GM18951 (cell line): ENCODE results near the gene RPS29.
"Not testable (repeated sequence)": the region's sequence is repeated elsewhere in the genome, so short reads cannot be mapped to it uniquely, and the experiment has no call there.

ENCODE experiments used
- POLR2A ChIP-seq: IDR thresholded peaks from 4 replicates; pipeline ENCODE4 v1.6.1; 2011; ENCODE audit warnings: mild to moderate bottlenecking; ENCODE audit not compliant: insufficient read length, insufficient read depth; ENCODE audit errors: extremely low read depth
- in situ Hi-C: fragments of 300-500 bp; cut with MboI; formaldehyde crosslinking; loops from one replicate; pipeline ENCODE4 v1.12.0; 2022; ENCODE audit warnings: low sequenced_read_pairs, mixed read lengths, inconsistent platforms; ENCODE audit not compliant: unreplicated experiment

Gene RPS29

DNA sequence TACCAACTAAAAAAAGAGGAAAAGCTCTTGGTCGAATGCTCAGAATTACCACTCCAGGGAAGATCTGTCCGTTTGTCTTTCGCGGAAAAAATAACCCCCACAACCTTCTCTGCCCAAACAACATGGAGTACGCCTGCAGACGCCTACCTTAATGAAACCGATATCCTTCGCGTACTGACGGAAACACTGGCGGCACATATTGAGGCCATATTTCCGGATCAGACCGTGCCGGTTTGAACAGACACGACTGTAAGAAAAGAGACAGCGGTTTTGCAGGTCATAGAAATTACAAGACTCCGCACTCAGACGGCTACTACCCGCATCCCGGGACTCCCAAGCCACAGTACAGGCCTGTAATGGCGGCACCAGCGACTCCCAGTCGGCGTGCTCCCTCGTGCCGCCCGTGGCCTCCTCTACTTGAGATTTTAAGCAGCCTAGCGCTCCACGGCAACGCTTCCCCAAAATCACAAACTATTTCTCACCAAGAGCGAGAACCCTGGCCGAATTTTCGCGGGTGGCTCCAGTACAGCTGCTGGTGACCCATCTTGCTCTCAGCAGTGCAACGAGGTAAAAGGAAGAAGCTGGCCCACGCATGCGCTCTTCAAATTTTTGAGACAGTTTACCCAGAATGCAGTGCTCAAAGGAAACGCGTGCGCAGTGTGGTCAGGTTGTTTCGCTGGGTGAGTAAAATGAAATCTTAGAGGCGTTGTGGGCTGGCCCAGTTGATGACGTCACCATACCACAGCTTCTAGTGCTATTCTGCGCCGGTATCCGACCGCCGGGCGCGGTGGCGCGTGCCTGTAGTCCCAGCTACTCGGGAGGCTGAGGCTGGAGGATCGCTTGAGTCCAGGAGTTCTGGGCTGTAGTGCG, at the start of gene RPS29:
TSS of gene RPS29 (minus strand) at position 578 of the 870 bp plus-strand sequence. CDS start at position 544, 34 bp downstream.
- TF ChIP-seq POLR2A = peak; percentile 93
- in situ Hi-C loops = no loop called here

DNA sequence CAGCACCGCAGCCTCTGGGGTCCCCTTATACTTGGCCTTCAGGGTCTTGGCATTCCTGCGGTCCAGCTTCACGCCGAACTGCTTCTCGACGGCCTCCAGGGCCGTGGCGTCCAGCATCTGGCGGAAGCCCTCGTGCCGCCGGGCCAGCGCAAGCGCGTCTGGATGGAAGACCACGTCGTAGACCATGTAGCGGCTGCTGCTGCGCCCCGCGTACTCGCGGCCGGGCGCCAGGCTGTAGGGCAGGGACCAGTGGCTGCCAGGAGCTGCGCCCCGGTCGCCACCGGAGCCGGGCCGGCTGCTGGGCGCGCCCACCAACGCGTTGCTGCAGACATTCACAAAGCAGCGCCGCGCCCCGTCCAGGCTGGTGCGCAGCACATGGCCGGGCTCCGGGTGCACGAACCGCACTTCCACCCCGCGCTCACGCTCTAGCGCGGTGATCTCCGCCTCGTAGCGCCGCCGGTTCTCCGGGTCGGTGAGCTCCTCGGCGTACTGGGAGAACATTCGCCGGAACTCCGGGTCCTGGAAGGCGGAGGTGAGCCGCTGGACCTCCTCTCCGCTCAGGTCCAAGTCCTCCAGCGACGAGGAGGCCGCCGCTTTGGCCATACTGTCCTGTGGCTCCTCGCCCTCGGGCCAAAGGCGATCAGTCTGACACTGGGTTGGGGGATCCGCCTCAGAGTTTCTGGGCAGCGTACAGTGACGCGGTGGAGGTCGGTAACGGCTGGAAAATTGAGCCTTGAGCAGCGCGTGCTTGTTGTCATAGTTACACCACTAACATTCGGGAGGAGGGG, 48.6 kb upstream of the RPS29 start, which contains the start of gene DNAAF2:
TSS of gene DNAAF2 (minus strand) at position 698 of the 788 bp plus-strand sequence. CDS start at position 603, 95 bp downstream.
- no peak for TF ChIP-seq POLR2A
- in situ Hi-C loops = loop anchor here (25.0 kb wide), 1 partner anchor 478 kb away; the partner anchor contains the start of gene VCPKMT

DNA sequence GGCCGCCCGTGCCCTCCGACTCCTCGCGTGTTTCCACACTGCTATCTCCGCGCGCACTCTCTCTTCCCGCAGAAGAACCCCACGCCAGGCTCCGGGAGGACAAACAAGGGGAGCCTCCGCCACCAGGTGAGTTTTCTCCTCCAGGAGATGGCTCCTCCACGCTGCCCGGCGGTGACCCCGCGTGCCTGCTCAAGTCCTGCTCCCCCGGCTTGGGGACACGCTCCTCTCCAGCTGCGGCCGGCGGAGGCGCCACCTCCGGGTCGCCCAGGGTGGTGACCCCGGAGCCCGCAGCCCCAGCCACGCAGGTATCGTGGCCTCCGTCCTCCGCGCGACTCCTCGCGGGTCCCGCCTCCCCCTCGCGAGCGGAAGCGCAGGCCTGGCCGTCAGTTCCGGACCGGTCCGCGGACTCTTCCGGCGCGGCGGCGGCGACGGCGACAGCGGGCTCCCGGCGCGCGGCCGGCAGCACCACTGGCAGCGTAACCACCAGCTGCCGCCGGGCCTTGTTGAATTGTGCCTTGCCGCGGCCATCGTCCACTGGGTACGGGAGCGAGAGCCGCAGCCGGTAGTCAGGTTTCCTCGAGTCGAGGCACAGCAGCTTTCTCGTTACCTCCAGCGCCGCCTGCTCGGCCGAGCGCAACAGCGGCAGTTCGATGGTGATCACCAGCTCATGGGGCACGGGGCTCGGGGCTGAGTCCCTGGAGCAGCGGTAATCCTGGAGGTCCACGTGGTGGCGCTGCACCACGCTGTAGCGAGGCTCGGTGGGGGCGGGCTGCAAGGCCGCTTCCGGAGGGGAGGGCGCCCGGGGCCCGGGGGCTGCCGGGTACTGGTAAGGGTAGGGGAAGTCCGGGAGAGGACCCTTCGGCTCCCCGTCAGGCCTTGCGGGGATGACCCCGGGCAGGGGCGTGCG, 47.7 kb upstream of the RPS29 start:
- peak; percentile 96 for TF ChIP-seq POLR2A
- in situ Hi-C loops = loop anchor here (25.0 kb wide), 1 partner anchor 478 kb away; the partner anchor contains the start of gene VCPKMT

DNA sequence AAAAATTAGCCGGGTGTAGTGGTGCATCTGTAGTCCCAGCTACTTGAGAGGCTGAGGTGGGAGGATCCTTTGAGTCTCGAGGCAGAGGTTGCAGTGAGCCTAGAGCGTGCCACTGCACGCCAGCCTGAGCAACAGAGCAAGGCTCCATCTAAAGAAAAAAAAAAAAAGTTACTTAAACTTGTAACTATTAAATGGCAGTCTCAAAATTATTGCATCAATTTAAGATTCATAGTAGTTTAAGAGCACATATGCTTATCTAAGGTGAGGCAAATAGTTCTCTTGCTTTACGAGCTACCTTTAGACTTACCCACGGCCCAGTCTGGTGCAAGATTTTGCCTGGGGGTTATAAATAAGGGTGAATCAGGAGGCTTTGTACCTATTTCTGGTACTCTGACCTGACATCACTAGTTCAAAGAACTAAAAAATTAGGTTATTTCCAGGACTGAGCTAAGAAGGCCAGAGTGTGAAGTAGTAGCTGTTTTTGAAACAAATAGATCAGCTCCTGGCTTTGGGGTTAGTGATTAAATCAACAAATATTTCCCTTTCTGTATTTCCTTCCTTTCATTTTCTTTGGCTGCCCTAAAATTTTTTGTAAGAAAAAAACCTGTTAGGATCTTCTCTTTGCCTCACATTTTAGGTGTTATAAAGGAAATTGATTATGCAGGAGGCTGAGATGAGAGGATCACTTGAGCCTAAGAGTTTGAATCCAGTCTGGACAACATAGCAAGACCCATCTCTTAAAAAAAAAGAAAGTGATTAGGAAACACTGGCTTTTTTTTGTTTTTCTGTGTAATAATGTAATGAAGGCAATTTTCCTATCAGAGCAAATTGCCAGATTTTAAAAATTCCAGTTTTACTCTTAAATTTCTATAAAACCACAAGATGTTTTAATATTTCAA, 38.0 kb upstream of the RPS29 start:
- TF ChIP-seq POLR2A = no peak
- in situ Hi-C loops = no loop called here

DNA sequence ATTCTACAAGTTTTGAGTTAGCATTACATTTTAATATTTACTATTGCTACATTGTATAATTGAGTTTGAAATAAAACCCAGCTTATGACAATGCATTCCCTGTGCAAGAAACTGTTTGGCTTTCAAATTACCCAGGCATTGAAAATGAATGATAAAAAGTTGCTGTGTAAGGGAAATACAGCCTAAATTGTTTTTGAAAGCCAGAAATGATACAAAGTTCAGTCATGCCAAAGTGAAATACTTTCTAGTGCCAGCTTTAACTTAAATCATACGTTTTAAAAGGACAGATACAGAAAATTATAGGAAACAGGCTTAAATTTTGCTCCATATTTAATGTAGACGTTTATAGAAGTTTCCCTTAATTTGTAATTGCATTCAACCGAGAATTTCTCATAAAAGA, 37.2 kb upstream of the RPS29 start:
- TF ChIP-seq POLR2A = no peak
- in situ Hi-C loops = no loop called here

DNA sequence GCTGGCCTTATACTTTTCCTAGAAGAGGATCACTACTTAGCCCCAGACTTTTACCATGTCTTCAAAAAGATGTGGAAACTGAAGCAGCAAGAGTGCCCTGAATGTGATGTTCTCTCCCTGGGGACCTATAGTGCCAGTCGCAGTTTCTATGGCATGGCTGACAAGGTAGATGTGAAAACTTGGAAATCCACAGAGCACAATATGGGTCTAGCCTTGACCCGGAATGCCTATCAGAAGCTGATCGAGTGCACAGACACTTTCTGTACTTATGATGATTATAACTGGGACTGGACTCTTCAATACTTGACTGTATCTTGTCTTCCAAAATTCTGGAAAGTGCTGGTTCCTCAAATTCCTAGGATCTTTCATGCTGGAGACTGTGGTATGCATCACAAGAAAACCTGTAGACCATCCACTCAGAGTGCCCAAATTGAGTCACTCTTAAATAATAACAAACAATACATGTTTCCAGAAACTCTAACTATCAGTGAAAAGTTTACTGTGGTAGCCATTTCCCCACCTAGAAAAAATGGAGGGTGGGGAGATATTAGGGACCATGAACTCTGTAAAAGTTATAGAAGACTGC, 35.9 kb upstream of the RPS29 start:
- in situ Hi-C loops = no loop called here

DNA sequence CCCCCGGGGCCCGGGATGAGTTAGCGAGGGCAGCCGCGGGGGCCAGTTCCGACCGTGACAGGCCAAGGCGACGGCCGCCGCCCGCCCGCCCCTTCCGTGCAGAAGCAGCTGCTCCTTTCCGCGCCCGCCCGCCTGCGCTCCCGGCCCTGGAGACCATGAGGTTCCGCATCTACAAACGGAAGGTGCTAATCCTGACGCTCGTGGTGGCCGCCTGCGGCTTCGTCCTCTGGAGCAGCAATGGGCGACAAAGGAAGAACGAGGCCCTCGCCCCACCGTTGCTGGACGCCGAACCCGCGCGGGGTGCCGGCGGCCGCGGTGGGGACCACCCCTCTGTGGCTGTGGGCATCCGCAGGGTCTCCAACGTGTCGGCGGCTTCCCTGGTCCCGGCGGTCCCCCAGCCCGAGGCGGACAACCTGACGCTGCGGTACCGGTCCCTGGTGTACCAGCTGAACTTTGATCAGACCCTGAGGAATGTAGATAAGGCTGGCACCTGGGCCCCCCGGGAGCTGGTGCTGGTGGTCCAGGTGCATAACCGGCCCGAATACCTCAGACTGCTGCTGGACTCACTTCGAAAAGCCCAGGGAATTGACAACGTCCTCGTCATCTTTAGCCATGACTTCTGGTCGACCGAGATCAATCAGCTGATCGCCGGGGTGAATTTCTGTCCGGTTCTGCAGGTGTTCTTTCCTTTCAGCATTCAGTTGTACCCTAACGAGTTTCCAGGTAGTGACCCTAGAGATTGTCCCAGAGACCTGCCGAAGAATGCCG, 35.1 kb upstream of the RPS29 start:
- in situ Hi-C loops = no loop called here
- TF ChIP-seq POLR2A = no peak

More for the DNA sequence above, 35.9 kb upstream of the RPS29 start:
- no peak for TF ChIP-seq POLR2A

DNA sequence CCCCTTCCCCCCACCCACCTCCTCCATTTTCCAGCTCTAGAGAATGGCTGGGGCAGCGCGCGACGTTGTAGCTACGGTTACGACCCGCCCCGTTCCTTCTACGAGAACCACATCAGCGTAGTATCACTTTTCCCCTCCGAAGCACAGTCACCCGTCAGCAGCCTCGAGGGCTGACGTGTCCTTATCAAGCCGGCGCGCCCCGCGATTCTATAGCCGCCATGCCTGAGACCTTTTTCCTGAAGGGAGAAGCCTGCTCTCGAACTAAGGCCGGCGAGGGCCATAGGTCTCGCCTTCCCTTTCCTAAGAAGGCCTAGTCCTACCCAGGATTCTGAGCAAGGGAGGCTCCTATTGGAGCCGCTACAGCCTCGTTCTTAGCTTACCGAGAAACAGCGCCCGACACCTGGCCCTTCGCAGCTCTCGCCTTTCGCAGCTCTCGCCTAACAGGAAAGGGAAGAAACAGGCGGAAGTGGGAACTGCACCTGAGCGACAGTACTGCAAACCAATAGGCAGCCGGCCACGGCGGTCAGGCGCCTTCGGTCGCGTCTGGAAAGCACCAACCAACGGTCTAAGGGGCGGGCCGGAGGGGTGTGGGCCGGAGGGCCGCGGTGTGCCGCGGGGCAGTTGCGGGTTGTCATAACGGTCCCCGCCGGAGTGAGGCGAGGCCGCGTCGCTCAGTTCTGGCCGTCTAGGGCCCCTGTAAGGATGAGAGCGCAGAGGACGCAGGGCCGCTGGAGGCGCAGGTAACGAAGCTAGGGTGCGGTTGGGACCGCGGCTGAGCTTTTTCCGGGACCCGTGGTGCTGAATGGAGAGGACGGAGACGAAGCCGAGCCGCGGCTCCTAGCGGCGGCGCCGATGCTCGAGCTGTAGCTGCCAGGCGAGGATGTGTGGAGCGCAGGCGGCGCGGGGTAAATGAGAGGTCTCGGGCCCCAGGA, 34.3 kb upstream of the RPS29 start, which contains the start of the genes MGAT2 and RPL36AL:
TSS of gene MGAT2 (plus strand) at position 618 of the 932 bp plus-strand sequence. CDS start 470 bp downstream, outside the sequence.
TSS of gene RPL36AL (minus strand) at position 445 of the 932 bp plus-strand sequence. CDS start 1,522 bp downstream, outside the sequence.
- in situ Hi-C loops = no loop called here
- peak; percentile 98 for TF ChIP-seq POLR2A

DNA sequence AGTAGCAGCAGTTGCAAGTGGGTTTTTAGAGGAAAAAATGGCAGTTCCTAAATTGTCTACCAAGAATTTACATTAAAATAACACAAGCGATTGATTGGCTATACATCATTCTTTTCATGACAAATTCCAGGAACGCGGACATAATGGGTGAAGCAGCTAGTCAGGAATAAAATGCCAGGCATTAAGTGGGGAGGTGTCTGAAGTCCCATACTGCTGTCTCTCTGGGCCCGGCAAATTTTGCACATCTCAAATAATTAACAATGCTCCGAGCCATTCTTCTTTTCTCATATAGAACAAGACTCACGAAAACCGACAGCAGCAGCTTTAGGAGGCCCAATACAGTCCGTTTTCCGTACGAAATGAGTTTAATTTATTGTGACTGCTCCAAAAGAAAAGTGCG, 33.5 kb upstream of the RPS29 start:
- TF ChIP-seq POLR2A = no peak
- in situ Hi-C loops = no loop called here

DNA sequence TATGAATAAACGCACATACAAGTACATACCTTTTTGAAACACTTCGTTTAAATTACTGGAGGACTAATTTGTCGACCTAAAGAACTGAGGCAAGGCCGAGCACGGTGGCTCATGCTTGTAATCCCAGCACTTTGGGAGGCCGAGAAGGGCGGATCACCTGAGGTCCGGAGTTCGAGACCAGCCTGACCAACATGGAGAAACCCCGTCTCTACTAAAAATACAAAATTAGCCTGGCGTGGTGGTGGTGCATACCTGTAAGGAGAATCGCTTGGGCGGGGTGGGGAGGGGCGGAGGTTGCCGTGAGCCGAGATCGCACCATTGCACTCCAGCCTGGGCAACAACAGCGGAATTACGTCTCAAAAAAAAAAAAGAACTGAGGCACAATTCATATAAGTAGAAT, 33.1 kb upstream of the RPS29 start:
- in situ Hi-C loops = not testable (repeated sequence)
